DND-41 (cell line): ENCODE results near the gene TBL1X.

Source experiments
- ATAC-seq: fragments of 200-7000 bp; cut with Tn5 transposase; 3 replicates; pipeline ENCODE4 v1.9.1; 2021; ENCODE audit warnings: low read depth; ENCODE audit not compliant: insufficient read depth
- DNase-seq: peaks from one replicate; pipeline ENCODE4 v3.0.0-alpha.2; 2020
- H2AFZ ChIP-seq: 2 replicates; pipeline ENCODE4 v1.6.0; 2012; ENCODE audit warnings: low read depth, low read length
- H3K27ac ChIP-seq: 2 replicates; pipeline ENCODE4 v1.5.1; 2012; ENCODE audit warnings: low read length, inconsistent platforms
- H3K27me3 ChIP-seq: fragments of 200-600 bp; sonication (generic); 2 replicates; pipeline ENCODE4 v1.6.0; 2012; ENCODE audit warnings: low read length, mild to moderate bottlenecking, inconsistent platforms; ENCODE audit not compliant: insufficient read depth, poor library complexity
- H3K36me3 ChIP-seq: 2 replicates; pipeline ENCODE4 v1.5.1; 2012; ENCODE audit warnings: low read length, inconsistent platforms; ENCODE audit not compliant: insufficient read depth
- H3K4me1 ChIP-seq: 2 replicates; pipeline ENCODE4 v1.5.1; 2012; ENCODE audit warnings: mild to moderate bottlenecking, low read length; ENCODE audit not compliant: insufficient read depth
- H3K4me2 ChIP-seq: 2 replicates; pipeline ENCODE4 v1.6.0; 2012; ENCODE audit warnings: mild to moderate bottlenecking, moderate library complexity, low read length, inconsistent platforms; ENCODE audit not compliant: insufficient read depth
- H3K4me3 ChIP-seq, 2 experiments: fragments of 200-600 bp in 1 of 2; shearing (Covaris generic) in 1 of 2; 2 replicates each; pipeline ENCODE4 v1.5.1; 2012 to 2016; ENCODE audit warnings: inconsistent platforms in 2 of 2, low read length in 2 of 2, mild to moderate bottlenecking in 2 of 2, low read depth in 1 of 2, moderate library complexity in 1 of 2
- H3K79me2 ChIP-seq: 2 replicates; pipeline ENCODE4 v1.6.0; 2012; ENCODE audit warnings: low read length, inconsistent platforms; ENCODE audit not compliant: insufficient read depth
- H3K9ac ChIP-seq: 2 replicates; pipeline ENCODE4 v1.6.0; 2012; ENCODE audit warnings: low read depth, mild to moderate bottlenecking, inconsistent platforms, low read length, moderate library complexity
- H3K9me3 ChIP-seq: 2 replicates; pipeline ENCODE4 v1.5.1; 2012; ENCODE audit warnings: low read length, moderate library complexity, mild to moderate bottlenecking, inconsistent platforms; ENCODE audit not compliant: insufficient read depth, severe bottlenecking
- H4K20me1 ChIP-seq: 2 replicates; pipeline ENCODE4 v1.6.0; 2012; ENCODE audit warnings: low read length; ENCODE audit not compliant: insufficient read depth
- CTCF ChIP-seq: IDR thresholded peaks from 2 replicates; pipeline ENCODE4 v1.5.1; 2012; ENCODE audit warnings: borderline replicate concordance, low read length, moderate library complexity, mild to moderate bottlenecking; ENCODE audit not compliant: poor library complexity, severe bottlenecking; ENCODE audit errors: extremely low read depth
- EZH2 ChIP-seq: IDR thresholded peaks from 3 replicates; pipeline ENCODE4 v1.6.1; 2012; ENCODE audit warnings: borderline replicate concordance, low read depth, mild to moderate bottlenecking, moderate library complexity, low read length, inconsistent platforms; ENCODE audit not compliant: severe bottlenecking

TBL1X gene

GRCh38 chrX:9717376-9717775 lies 252.5 kb downstream of the TBL1X start:
- no peak for ATAC-seq
- H3K36me3 ChIP-seq: peaks cover 17% of the 10 kb centered on the region

GRCh38 chrX:9724711-9725110 lies 259.9 kb downstream of the TBL1X start:
- no peaks in the 10 kb centered on the region for H3K4me1 ChIP-seq
- ATAC-seq: no peak
- H4K20me1 ChIP-seq: no peaks in the 10 kb centered on the region
- TF ChIP-seq CTCF (no peak), EZH2 (no peak)
- H3K4me2 ChIP-seq: no peak overlapping the region
- no peaks in the 10 kb centered on the region for H3K36me3 ChIP-seq
- peaks cover 9% of the 10 kb centered on the region for H3K9me3 ChIP-seq
- no peaks in the 10 kb centered on the region for H3K27me3 ChIP-seq
- no peak overlapping the region for H2AFZ ChIP-seq
- no peak overlapping the region for H3K27ac ChIP-seq
- no peak overlapping the region for H3K4me3 ChIP-seq
- no peak for DNase-seq
- H3K79me2 ChIP-seq: no peaks in the 10 kb centered on the region
- no peak overlapping the region for H3K9ac ChIP-seq

More at GRCh38 chrX:9717376-9717775, 252.5 kb downstream of the TBL1X start:
- H2AFZ ChIP-seq: no peak overlapping the region
- H3K4me1 ChIP-seq: no peaks in the 10 kb centered on the region
- no peak for TF ChIP-seq EZH2
- no peak for TF ChIP-seq CTCF
- H4K20me1 ChIP-seq: no peaks in the 10 kb centered on the region
- no peak overlapping the region for H3K4me3 ChIP-seq
- no peak overlapping the region for H3K9ac ChIP-seq
- DNase-seq: no peak
- H3K27ac ChIP-seq: no peak overlapping the region
- H3K9me3 ChIP-seq: no peaks in the 10 kb centered on the region
- H3K4me2 ChIP-seq: no peak overlapping the region
- H3K79me2 ChIP-seq: no peaks in the 10 kb centered on the region
- no peaks in the 10 kb centered on the region for H3K27me3 ChIP-seq

GRCh38 chrX:9728261-9728660 lies 263.4 kb downstream of the TBL1X start:
- DNase-seq (no peak), ATAC-seq (no peak)
- H3K9ac ChIP-seq: no peak overlapping the region
- H2AFZ ChIP-seq: no peak overlapping the region
- no peaks in the 10 kb centered on the region for H3K36me3 ChIP-seq
- H3K27me3 ChIP-seq: no peaks in the 10 kb centered on the region
- TF ChIP-seq CTCF (no peak), EZH2 (no peak)
- H3K4me3 ChIP-seq: no peak overlapping the region
- no peak overlapping the region for H3K27ac ChIP-seq
- H3K4me1 ChIP-seq: no peaks in the 10 kb centered on the region
- no peaks in the 10 kb centered on the region for H4K20me1 ChIP-seq
- H3K79me2 ChIP-seq: no peaks in the 10 kb centered on the region
- H3K4me2 ChIP-seq: no peak overlapping the region
- peaks cover 4% of the 10 kb centered on the region for H3K9me3 ChIP-seq
